HG02798 (cell line): ENCODE data around the gene LRCH1.

Source experiments
- ATAC-seq: cut with Tn5 transposase; IDR thresholded peaks from one replicate; pipeline ENCODE4 v1.9.1; 2021; ENCODE audit warnings: mild to moderate bottlenecking; ENCODE audit not compliant: unreplicated experiment, poor library complexity

LRCH1 gene

DNA sequence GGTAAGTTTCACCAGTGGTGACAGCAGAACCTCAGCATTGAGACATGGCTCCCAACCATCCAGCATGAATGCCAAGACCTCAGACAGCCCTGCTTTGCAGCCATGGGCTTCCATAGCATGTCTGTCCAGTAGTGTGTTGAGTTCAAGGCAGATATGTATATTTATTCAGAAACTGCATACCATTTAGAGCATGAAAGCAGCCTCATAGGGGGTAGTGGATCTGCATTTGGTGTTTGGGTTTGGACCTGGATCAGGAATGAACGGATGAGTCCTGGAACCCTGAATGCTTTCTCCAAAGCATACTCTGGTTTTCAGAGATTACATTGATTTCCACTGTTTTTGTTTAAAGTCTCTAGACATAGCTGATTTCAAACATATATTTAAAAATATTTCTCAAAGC lies 129.7 kb downstream of the LRCH1 start:
- ATAC-seq = no peak

DNA sequence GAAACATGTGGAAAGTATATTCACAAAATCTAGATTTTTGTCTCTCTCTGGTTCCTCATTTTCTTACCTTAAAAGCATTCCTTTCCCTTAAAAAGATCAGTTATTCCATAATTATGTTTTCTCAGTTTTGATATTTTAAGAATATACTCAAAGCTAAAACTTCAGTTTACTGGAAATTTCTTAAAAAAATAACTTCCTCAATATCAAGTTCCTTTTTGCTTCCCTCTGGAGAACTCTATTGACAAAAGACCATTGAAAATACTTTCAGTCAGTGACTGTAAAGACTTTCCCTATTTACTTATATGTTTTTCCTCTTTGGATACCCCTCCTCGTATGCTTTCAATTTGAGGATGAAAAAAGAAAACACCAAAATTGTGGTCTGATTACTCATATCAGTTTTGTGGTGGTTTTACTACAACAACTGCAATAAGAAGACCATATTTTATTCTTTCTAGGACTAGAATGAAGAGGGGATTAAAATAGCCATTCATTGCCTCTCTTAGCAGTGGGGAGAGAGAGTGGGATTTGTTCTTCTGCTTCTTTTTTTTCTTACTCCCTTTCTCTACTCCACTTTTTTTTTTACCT lies 130.8 kb downstream of the LRCH1 start:
- ATAC-seq = no peak

DNA sequence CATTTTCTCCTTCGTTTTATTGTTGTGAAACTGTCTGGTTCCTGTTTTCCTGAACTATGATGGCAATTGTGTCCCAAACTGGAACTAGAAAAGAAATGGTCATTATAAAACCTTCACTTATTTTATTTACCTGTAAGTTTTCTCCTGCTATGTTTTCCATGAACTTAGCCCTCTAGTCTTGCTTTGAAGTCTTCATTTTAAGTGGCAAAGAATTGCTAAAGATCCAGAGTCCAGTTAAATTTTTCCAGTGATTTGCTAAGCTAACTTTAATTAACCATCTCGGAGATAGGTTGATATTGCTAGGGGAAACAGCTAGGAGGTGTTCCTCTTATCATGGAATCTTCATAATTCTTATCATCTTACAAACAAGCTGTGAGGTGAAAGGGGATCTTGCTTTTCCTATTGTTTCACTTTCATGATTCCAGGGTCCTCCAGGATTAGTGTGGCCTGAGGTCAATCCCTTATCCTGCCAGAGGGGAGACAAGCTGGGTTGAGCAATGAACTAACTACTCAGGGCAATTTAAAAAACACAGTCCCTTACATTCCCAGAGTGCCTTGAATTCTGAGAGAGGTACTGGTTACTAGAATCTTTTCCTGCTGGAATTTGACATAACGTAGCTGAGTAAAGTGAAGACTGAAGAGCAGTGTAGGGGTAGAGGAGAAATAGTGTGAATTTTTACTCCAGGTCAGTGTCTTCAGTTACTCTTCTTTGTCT lies 131.5 kb downstream of the LRCH1 start:
- no peak for ATAC-seq

DNA sequence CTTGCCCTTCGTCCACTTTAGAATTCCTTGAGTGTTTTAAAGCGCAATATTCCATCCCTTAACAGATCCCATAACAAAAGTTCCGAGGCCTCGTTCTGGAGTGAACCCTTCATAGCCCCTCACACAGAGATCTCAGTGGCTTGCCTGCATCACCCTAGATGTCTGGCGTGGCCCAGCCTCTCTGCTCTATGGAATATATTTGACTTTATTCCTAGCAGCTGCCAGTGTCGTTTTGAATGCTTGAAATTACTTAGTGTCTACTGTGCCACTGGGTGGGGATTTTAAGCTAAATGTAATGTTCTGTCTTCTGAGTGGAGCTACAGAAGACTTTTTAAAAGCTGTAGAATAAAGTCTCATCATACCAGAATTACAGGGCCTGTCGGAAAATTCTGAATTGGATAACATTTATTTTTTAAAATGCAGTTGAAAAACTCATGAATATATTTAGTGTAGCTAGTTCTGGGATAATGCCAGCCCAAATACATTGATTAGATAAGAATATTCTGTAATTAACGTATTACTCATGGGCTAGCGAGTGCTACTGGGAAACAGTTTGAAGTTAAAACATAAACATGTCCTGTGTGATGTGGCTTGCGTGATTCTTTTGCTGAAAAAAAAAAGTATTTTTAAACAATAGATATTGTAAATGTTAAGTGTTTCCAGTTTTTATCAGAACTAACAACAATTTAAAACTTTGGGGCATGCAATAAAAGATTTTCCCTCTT lies 132.2 kb downstream of the LRCH1 start:
- ATAC-seq = no peak

DNA sequence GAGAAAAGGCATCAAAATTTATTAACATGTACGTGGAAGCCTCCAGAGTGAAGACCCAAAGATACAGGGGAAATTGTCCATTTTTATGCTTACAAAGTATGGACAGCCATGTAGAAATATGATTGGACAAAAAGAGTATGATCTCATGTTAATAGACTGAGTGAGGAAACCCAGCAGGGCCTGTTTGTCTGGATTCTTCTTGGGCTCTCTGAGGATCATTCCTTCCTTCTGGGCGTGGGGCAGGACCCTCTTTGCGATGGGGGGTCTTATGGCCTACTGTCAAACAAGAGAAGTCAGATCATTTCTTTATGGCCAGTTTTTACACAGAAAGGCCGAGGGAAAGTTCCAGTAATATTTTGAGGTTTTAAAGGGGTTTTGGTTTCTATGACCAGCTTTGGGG lies 133.2 kb downstream of the LRCH1 start:
- no peak for ATAC-seq

DNA sequence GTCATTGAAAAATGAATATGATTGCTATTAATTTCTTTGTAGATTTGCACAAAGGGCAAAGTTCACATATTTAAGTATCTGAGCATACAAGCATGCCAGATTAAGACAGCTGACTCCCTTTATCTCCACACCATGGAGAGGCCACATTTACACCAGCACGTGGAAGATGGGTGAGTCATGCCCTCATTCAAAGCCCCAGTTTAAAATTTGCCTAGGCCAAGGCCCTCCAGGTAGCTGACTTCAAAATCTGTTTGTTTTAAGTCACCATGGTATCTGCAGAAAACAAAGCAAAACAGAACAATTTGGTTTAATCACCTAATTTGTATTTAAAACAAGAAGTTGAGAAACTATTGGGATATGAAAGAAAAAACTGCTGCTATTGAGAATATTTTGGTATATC lies 134.8 kb downstream of the LRCH1 start:
- no peak for ATAC-seq

DNA sequence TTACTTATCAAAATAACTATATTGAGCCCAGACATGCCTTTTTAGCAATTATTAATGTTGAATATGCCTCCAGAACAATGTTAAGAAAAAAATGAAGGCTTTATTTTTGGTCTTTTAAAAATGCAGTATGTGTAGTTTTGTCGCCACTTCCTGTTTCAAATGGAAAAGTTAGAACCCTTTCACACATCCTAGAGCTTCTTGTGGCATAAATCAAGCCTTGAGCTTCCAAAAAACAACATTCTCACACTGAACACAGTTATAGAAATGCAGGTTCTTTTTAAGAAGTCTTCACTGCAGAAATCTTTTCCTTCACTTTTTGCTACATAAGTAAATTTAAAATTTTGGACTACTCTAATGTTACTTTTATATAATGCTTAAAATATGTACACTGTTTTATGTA lies 135.3 kb downstream of the LRCH1 start:
- ATAC-seq = no peak

DNA sequence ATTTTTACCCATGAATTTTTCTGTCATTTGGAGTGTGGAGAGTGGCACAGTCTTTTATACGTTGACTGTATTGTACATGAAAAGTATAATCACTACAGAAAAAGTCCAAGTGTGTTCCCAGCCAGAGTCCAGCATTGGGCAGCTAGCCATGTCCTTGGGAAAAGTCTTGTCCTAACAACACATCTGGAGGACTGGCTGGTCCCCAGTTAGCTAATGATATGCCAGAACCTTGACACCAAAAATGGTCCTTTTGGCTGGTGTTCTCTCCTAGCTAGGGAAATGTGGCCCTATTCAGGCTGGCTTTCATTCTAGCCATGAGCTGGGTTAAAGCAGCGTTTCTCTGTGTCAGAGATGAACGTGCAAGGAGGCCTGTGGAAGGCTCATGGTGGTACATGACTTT lies 145.0 kb downstream of the LRCH1 start:
- no peak for ATAC-seq

DNA sequence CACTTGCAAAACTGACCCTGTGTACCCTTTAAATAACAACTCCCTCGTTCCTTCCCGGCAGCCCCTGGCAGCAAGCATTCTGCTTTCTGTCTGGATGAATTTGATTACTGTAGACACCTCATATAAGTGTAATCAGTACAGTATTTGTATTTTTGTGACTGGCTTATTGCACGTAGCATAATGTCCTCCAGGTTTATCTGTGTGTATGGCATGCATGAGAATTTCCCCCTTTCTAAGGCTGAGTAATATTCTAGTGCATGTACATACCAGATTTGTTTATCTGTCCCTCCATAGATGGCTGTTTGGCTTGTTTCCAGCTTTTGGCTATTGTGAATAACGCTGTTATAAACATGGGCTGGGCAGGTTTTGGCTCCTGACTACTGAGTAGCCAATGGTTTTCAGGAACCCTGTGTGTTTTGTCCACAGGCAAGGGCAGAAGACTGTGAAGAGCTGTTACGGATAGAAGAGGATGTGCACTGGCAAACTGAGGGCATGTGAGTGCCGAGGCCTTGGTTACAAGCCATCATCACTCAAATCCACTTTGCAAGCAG lies 146.0 kb downstream of the LRCH1 start:
- ATAC-seq = no peak

DNA sequence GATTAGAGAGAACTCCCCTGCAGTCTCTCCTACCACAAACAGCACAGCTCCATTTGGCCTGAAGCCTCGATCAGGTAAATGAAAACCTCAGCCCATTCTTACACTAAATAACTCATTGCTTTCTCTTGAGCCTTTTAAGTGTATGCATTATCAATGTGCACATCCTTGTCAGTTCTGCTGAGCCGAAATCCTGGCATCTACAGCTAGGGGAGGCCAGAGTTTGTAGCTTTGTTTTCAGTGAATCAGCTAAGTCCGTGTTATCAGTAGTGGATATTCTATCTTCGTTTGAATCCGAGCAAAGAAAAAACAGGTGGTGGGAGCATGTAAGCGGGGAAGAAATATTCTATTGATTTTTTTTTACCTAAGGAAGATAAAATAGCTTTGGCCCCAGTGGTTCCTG lies 159.6 kb downstream of the LRCH1 start:
- ATAC-seq = no peak

DNA sequence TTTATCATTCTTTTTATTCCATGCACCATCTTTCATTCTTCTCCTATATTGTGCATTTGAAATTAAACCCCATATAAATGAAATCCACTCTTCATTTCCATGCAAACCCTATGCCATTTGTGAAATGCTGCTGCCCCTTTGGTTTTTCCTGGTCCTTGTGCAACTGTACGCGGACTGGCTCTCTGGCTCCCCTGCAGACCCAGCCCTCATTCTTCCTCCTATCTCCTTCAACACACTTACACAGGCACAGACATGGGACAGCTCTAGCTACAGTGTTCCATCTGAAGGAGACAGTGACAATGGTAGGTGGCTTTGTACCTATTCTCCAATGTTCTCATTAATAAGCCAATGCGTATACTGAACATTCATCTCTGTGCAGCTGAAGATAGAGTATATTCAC lies 162.4 kb downstream of the LRCH1 start:
- ATAC-seq = no peak

DNA sequence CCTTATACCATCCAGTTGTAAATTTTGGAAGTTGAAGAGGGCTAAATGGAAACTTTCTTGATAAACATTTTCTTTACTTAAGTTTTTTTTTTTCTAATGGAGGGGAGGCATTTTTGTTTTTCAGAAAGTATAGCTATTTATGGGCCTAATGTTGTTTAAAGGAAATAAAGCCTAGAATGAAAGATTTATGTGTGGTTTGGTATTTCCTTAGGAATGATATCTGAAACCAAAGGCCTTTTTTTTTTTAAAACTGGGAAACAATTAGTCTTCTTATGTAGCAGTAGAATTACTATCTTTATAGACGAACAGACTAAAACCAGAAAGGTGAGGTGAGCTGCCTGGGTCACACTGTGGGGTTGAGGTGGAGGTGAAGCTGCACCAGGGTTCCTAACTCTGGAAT lies 163.9 kb downstream of the LRCH1 start:
- no peak for ATAC-seq

DNA sequence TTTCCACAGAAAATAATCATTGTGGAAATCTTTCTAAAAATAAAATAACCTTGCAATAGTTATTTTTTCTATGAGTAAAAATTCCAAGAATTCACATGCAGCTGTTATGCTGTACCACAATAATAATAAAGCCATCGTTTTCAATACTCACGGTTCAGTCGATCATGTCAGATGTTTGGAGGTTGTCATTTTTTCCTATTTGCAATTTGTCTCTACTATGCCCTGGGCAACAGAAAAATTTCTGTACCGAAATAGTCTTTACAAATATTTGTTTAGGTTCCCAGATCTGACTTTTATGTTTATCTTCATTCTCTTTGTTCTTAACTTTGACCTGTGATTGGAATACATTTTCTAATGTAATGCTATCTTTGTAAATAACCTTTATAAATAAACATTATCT lies 164.3 kb downstream of the LRCH1 start:
- no peak for ATAC-seq

DNA sequence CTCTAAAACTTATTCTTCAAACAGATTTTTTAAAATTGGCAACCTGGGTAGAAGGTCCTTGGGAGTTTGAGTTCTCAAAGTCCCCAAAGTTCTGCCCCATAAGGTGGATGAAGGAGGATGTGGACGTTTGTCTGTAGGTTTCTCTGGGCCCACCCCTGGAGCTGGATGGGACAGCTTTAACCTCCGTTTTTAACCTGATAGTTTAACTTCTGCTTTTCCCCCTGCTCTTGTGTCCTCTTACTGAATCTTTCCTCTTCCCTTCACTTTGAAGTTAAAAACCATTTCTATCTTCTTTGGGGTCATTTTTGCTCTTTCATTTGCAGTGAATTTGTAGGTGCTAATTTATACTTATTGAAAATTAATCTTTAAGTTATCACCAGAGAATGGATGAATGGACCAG lies 164.9 kb downstream of the LRCH1 start:
- ATAC-seq = no peak

DNA sequence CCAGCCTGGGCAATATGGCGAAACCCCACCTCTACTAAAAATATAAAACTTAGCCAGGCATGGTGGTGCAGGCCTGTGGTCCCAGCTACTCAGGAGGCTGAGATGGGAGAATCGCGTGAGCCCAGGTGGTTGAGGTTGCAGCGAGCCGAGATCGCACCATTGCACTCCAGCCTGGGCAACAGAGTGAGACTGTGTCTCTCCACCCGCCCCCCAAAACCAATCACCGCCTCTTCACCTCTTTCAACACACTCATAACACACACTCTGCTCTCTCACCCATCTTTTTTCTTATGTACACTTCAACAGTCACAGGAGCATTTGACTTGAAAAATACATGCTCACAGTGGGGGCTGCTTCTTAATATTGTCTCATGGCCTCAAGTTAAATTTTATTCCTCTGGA lies 167.2 kb downstream of the LRCH1 start:
- no peak for ATAC-seq

DNA sequence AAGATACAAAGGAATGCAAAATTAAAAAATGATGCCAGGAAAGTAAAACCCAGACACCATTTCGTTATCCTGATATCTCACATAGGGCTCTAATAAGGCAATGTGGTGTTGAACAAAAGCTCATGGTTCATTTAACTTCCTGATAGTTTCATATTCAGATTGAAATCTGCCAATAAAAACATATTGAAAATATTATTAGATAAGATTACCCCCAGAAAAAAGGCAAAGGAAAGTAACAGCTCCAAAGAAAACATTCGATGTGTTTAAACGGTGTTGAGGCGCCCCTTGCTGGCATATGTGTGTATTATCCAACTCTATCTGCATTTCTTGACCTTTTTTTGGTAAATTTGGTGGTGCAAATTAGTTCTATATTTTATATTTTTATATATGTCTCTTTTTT lies 168.1 kb downstream of the LRCH1 start:
- no peak for ATAC-seq

DNA sequence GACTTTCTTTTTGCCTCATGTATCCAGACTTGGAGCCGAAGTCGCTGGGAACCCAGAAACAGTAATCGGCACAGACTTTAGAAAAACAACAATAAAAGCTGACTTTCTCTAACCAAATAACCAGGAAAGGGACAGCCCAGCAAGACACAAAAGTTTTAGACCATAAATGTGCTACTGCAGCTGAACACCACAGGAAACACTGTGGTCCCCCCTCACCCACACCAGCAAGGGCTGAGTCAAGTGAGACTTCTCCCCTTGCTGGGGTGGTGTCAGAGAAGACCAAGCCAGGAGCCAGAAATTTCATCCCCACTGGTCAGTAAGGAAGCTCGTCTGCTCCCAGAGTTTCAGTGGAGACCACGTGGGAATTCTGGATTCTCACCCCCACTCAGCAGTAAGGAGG lies 173.4 kb downstream of the LRCH1 start:
- no peak for ATAC-seq

DNA sequence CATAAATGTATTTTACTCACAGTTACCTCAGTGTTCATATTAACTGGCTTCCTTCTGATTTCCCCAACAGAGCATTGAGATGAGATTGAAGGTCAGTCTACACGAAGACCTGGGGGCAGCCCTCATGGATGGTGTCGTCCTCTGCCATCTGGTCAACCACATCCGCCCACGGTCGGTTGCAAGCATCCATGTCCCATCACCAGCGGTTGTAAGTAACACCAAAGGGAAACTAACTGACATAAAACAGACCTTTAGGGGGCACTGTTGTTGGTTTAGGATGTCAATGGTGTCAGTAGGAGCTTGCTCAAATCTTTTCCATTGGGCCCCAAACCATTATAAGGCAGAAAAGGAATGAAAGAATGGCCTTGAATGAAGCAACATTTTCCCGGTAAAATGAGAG lies 175.8 kb downstream of the LRCH1 start:
- no peak for ATAC-seq

DNA sequence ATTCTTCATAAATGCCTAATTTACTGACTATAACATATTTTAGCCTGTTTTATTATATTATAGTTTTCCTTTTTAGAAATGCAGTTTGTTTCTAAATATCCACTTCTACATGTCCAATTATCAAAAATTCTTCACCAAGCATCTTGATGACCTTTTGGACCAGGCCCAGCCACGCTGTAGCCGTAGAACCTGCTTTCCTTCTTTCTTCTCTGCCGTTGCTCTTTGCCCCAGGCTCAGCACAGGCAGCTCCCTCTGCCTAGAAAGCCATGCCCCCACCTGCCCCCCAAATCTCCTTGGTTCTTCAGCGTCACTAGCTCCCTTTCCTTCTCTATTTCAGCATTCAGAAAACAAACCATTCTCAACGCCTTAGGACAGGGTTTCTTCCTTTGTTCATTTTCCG lies 178.6 kb downstream of the LRCH1 start:
- no peak for ATAC-seq

DNA sequence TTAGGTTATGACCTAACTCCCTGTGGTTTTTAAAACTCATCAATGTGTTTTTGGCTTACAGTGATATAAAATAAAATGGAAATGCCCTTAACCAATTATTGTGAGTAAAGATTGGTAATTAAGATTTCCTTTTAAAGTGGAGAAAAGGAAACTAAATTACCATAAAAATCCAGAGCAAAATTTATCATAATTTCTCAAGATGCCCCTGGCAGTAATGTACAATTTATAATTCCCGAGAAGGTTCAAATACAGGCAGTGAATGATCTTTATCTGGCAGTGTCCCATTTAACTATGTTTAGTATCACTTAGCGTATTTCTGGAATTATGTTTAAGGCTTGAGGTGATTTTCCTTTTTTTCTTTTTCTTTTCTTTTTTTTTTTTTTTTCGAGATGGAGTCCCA lies 182.5 kb downstream of the LRCH1 start:
- no peak for ATAC-seq

DNA sequence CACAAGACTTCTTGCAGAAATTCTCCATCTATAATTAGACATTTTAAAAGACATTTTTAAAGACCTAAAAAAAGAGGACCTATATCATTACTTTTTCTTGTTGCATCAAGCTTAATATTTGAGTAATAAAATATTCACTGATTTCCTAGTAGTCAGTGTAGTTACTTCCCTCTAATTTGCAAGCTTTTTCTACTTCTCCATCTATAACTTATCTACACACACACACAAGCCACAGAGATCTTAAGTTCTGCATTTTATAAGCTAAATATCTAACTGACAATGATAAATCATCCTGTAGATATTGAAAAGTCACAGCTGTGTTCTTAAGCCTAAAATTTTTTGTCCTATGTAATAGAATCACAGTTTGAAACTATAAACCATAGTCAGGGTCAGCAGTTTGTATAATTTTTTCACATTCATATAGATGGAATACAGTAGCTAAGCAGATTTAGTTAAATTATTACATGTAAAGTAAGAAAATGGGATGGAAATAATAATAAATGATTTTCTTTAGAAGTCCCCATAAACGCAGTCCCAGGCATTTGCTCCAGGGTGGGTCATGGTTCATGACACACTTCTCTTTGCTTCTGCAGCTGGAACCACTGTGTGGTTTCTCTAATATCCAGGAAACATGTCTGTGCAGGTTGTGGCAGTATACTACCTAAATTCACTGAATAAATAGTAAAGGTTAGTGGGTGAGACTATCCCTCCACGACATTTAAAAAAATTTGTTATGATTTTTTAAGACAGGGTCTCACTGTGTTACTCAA lies 183.8 kb downstream of the LRCH1 start:
- no peak for ATAC-seq
